GM18526 (cell line): ENCODE measurements around the gene RPL28.

ENCODE experiments used
- POLR2A ChIP-seq: IDR thresholded peaks from 3 replicates; pipeline ENCODE4 v1.6.1; 2011; ENCODE audit not compliant: insufficient read length; ENCODE audit errors: extremely low read depth

Gene RPL28

GRCh38 chr19:55419624-55420236 is 34.0 kb downstream of the RPL28 start:
- TF ChIP-seq POLR2A: no peak

DNA sequence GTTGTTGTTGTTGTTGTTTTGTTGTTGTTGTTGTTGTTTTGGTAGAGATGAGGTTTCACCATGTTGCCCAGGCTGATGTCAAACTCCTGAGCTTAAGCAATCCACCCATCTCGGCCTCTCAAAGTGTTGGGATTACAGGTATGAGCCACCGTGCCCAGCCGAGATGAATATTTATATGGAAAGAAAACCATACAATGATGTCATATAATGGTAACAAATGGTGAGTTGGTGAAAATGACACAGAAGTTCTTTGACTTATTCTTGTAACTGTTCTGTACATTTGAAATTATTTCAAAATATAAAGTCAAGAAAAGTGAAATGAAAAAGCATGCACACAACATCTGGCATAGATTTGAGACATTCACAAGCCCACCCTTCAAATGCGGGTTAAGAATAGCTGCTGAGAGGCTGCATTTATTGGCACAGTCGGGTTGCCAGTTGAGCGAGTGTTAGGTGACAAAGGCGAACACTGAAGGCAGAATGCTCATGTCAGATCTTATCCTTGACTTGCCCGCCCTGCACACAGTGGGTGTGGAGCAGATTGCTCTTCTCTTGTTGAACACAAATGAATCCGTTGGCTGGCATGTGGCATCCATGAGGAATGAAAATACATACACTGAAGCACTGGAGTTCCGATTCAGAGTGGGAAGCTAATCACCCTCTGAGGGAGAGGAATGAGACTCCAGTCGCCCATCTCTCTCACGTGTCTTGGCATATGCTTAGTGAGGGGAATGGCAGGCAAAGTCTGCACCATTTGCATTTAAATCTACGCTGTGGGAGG is 37.7 kb downstream of the RPL28 start:
- TF ChIP-seq POLR2A: no peak

GRCh38 chr19:55424518-55424917 is 38.8 kb downstream of the RPL28 start:
- TF ChIP-seq POLR2A: no peak

GRCh38 chr19:55426042-55426441 is 40.3 kb downstream of the RPL28 start:
- TF ChIP-seq POLR2A: no peak

GRCh38 chr19:55431183-55431582 is 45.5 kb downstream of the RPL28 start:
- no peak for TF ChIP-seq POLR2A

DNA sequence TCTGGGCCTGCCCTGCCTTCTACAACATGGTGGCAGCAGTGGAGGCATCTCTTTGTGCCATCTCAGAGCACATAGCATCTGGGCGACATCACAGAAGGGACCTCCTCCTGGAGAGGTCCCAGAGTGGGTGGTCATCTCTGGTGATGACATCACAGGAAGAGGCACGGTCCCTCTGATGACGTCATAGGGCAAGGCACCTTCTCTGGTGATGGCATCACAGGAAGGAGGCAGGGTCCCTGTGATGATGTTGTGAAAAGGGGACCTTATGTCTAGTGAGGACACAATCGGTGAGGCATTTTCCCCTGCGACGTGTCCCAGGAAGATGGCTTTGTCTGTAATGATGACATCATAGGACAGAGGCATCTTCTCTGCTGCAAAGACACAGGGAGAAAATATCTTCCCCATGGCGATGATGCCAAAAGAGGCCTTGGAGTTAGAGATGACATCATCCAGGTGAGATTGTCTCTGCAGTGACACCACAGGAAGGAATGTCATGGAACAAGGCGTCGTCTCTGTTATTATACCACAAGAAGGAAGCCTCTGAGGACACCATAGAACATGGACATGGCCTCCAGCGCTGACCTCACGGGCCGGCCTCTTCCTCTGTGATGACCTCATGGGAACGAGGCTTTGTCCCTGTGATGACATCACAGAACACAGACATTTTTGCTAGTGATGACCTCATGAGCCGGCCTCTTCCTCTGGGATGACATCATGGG is 46.7 kb downstream of the RPL28 start:
- TF ChIP-seq POLR2A: no peak

- no peak for TF ChIP-seq POLR2A
These were observed 47.6 kb downstream of the RPL28 start for GRCh38 chr19:55433292-55433691.

DNA sequence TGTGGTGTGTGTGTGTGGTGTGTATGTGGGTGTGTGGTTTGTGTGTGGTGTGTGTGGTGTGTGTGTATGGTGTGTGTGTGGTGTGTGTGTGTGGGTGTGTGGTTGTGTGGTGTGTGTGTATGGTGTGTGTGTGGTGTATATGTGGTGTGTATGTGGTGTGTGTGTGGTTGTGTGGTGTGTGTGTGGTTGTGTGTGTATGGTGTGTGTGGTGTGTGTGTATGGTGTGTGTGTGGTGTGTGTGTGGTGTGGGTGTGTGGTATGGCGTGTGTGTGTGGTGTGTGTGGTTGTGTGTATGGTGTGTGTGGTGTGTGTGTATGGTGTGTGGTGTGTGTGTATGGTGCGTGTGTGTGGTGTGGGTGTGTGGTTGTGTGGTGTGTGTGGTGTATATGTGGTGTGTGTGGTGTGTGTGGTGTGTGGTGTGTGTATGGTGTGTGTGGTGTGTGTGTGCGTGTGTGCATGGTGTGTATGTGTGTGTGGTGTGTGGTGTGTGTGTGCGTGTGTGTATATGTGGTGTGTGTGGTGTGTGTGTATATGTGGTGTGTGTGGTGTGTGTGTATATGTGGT is 48.7 kb downstream of the RPL28 start:
- TF ChIP-seq POLR2A: no peak

DNA sequence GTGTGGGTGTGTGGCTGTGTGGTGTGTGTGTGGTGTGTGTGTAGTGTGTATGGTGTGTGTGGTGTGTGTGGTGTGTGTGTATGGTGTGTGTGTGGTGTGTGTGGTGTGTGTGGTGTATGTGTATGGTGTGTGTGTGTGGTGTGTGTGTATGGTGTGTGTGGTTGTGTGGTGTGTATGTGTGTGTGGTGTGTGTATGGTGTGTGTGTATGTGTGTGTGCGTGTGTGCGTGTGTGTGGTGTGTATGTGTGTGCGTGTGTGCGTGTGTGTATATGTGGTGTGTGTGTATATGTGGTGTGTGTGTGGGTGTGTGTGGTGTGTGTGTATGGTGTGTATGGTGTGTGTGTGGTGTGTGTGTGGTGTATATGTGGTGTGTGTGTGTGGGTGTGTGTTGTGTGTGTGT is 49.3 kb downstream of the RPL28 start:
- TF ChIP-seq POLR2A: no peak

DNA sequence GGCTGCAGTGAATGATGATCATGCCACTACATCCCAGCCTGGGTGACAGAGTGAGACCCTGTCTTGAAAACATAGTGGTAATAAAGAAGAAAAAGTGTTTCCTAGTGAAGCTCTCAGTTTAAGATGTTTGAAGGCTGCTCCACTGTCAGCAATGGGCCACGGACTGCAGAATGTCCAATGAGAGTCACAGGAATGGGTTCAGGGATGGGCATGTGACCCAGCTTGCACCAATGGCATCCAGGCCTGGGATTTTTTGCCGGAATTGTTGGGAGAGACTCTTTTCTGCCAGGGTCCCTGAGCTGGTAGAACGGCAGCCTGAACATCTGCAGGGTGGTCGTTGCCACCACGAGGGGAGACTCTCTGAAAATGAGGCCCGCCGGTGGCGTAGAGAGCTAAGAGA is 51.1 kb downstream of the RPL28 start:
- no peak for TF ChIP-seq POLR2A

- TF ChIP-seq POLR2A: no peak
These were observed 51.7 kb downstream of the RPL28 start for GRCh38 chr19:55437410-55437809.

- TF ChIP-seq POLR2A: no peak
These were observed 53.3 kb downstream of the RPL28 start for GRCh38 chr19:55439052-55439451.

- no peak for TF ChIP-seq POLR2A
These were observed 54.8 kb downstream of the RPL28 start for GRCh38 chr19:55440411-55441105.

- no peak for TF ChIP-seq POLR2A
These were observed 55.6 kb downstream of the RPL28 start for GRCh38 chr19:55441319-55441691.

DNA sequence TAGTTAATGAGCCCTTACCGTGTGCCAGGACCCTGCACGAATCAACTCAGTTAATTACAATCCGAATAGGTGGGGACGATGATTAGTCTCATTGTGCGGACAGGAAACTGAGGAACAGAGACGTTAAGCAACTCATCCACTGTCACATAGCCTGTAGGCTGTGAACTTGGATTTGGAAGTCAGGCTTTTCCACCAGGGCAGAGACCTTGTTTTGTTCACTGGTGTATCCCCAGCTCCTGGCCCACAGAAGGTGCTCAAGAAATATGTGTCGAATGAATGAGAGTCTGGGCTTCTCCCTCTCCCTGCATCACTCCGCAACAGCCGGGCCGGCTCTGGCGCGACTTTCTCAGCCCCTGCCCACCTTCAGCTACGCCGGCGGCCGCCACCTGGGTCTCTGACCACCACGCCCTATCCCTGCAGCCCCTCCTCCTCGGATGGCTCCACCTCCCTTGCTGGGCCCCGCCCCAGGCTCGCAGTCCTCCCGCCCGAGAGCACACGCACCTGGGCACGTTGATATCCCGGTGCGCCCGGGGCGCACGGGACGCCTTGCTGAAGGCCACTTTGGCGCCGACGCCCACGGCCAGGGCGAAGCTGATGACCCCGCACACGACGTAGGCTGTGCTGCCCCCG is 56.1 kb downstream of the RPL28 start:
- TF ChIP-seq POLR2A: no peak
